Amniotic epithelial cell (primary cell): ENCODE data around the gene PTF1A.
"Not testable (repeated sequence)": the region's sequence is repeated elsewhere in the genome, so short reads cannot be mapped to it uniquely, and the experiment has no call there.

Experiments used
- DNase-seq: peaks from one replicate; pipeline ENCODE4 v3.0.0-alpha.2; 2010; ENCODE audit warnings: low read depth

The PTF1A gene

GRCh38 chr10:23203369-23204325 lies 11.5 kb downstream of the PTF1A start:
- no peak for DNase-seq

- DNase-seq: no peak
Observed at GRCh38 chr10:23204773-23205172, 12.7 kb downstream of the PTF1A start.

- DNase-seq: no peak
Observed at GRCh38 chr10:23205972-23206642, 14.0 kb downstream of the PTF1A start.

GRCh38 chr10:23217471-23217870 lies 25.4 kb downstream of the PTF1A start:
- DNase-seq: no peak

- DNase-seq: no peak
Observed at GRCh38 chr10:23230582-23230981, 38.5 kb downstream of the PTF1A start.

- DNase-seq: no peak
Observed at GRCh38 chr10:23238015-23238414, 45.9 kb downstream of the PTF1A start.

- not testable (repeated sequence) for DNase-seq
Observed at GRCh38 chr10:23241779-23242178, 49.7 kb downstream of the PTF1A start.
